GM19238 (cell line): ENCODE data around the gene PICALM.
A peak's percentile ranks its signal among the peaks of the same experiment; 100 is the strongest.
"Not testable (repeated sequence)": the region's sequence is repeated elsewhere in the genome, so short reads cannot be mapped to it uniquely, and the experiment has no call there.

ENCODE experiments used
- DNase-seq: peaks from one replicate; pipeline ENCODE4 v3.0.0; 2011; ENCODE audit warnings: low spot score; ENCODE audit not compliant: insufficient read length

Gene PICALM, protein sequence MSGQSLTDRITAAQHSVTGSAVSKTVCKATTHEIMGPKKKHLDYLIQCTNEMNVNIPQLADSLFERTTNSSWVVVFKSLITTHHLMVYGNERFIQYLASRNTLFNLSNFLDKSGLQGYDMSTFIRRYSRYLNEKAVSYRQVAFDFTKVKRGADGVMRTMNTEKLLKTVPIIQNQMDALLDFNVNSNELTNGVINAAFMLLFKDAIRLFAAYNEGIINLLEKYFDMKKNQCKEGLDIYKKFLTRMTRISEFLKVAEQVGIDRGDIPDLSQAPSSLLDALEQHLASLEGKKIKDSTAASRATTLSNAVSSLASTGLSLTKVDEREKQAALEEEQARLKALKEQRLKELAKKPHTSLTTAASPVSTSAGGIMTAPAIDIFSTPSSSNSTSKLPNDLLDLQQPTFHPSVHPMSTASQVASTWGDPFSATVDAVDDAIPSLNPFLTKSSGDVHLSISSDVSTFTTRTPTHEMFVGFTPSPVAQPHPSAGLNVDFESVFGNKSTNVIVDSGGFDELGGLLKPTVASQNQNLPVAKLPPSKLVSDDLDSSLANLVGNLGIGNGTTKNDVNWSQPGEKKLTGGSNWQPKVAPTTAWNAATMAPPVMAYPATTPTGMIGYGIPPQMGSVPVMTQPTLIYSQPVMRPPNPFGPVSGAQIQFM

DNA sequence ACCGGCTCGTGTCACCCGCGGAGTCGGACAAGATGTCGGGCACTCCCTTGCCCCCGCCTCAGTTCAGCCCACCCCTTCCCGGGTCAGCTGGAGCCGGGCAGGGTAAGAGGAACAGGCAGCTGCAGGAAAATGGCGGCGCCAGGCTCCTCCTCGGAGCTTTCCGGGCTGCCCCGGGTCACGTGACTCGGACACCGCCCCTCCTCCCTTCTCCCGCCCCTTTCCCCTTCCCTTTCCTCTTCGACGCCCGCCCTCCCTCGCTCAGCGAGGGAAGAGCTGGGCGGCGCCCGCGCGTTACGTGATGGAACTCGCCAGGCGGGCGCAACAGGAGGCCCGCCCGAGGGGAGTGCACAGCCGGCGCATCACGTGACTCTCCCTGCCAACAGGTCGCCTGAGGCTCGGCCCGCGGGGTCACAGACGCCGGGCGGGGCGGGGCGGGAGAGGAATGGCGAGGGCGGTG is at the start of gene PICALM:
Gene PICALM, minus strand, starts transcription at position 134 of the 457 bp plus-strand sequence. CDS start 304 bp downstream, outside the sequence.
- DNase-seq, result peak; percentile 83

DNA sequence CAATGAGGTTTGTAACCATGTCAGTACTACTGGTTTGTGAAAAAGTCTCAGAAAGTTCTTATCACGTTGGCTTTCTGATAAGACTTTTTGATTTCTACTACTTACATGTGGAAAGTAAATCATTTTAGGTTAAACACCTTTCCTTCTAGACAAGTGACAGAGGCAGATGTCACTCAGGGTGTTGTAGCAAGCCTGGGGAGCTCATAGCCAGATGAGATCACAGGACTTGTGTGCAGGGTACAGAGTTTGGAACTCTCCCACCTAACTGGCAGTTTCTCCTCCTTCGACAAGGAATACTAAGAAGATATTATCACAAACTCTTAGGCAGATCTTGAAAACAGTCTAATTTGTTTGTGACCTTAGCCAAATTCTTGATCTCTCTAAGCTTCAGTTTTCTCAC is 49.4 kb upstream of the PICALM start:
- DNase-seq, result no peak

DNA sequence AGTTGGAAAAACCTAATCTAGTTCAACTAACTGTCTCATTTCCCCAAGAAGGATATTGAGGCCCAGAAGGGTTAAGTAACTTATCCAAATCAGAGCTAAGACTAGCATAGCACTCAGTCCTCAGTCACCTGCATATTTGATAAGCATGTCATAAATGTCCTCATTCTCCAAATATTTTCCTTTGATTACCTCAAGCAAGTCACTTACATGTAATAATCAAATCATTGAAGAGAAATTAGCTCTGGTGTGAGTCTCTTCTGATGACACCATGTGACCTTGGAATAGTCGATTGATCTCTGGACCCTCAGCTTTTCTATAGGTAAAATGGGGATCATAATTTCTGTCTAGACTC is 48.8 kb upstream of the PICALM start:
- DNase-seq, result no peak

DNA sequence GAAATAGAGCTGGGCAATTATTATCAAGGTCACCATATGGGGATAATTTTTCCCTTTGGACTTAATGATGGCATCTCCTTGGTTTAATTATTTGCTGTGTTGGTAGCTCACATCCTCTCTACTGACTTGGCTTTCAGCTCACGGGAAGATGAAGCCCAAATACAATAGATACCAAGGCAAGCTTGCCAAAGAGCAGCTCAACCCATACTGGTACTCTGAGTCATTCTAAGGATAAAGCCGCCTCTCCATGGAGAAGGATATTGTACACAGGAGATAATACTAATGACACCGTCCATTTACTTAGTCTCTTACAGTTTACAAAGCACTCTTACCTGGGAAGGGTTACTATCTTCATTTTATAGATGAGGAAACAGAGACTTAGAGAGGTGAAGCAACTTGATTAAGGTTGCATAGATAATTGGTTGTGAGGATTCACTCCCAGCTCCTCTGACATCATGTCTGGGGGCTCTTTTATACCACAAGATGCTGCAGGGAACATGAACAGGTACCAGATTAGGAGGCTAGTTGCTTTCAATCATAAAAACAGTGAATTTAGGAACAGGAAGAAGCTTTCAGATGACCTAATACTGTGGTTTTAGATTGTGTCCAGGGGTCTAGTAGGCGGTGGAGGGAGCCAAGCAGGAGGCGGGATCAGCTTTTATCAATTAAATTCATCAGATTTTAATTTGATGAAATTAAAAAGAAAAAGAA is 48.3 kb upstream of the PICALM start:
- no peak for DNase-seq

DNA sequence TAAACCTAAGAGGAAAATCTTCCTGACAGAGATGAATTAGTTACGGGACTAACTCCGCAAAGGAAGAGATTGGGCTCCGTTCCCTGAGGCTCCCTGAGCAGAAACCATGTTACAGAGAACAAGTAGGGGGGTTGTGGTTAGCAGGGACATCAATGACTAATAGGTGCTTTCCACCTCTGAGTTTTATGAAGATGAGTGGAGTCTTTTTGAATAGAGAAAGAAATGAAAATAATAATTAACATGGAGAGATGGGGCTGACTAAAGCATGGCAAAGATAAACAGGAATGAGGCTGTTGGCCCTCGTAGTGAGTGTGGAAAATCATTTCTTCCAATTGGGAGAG is 47.5 kb upstream of the PICALM start:
- peak; percentile 54 for DNase-seq

DNA sequence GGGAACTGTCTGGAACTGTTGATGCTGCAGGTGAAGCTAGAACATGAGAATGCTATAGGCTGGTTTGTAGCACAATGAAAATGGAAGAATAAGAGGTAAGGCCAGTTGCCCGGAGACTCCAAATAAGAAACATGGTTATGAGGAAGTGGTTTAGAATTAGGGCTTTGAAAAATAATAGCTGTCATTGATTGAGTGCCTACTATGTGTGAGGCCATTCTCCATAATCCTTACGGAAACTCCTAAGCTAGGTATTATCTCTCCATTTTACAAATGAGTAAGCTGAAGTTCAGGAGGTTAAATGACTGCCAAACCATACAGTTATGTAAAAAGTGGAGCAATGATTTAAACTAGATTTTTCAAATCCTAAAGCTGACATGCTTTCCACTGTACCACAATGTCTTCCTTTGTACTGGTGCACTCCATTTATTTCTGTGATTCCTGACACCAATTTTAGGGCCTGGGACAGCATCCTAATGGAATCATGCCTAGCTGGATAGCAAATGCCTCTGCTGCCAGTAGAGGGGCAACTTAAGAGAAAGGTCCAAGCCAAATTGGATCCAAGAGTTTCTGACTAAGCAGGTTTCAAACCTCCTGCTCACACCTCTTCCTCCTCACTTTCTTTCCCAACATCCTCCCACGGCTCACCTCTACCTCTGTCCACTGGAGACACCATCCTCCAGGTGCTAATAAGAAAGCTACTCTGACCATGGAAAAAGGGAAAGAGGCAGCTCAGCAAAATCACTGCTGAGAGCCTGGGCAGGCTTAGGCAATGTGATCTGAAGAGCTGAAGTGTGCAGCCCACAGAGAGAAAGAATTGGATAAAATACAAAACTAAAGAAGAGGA is 46.9 kb upstream of the PICALM start:
- no peak for DNase-seq

DNA sequence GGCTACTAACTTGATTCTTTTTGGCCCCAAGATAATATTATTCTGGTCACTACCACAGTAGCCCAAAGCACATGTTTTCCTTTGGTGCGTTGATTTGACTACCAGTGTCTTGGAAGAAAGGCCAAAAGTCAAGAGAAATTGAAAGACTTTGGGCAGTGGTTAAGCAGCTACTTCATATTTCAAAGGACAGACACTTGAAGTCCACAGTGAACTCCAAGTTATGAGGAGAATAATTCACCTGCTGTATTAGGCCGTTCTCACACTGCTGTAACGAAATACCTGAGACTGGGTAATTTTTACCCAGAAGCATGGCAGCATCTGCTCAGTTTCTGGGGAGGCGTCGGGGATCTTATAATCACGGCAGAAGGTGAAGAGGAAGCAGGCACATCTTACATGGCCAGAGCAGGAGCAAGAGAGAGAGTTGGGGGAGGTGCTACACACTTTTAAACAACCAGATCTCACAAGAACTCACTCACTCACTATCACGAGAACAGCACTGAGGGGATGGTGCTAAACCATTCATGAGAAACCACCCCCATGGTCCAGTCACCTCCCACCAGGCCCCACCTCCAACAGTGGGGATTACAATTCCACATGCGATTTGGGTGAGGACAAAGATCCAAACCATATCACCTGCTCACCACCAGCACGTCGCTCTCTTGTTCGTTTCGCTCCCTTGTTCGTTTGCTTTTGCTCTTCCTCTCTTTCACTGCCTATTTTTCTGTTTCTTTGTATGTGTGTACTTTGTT is 40.2 kb upstream of the PICALM start:
- DNase-seq, result no peak

DNA sequence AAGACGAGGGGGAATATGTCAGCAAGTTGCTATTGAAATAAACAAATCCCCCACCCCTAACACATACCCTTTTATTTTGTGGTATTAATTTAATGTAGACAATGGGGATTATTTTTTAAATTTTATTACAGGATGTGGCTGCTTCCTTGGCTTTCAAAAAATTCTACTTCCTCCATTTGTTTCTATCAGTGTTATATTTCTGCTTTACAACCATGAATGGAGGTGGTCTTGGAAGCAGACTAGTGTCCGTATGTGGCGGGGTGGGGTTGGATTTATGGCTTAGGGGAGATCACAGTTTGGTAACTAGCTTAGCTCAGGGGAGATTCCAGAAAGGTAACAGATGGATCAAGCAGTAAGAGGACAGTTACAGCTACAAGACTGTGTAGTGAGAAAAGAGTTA is 39.3 kb upstream of the PICALM start:
- no peak for DNase-seq

DNA sequence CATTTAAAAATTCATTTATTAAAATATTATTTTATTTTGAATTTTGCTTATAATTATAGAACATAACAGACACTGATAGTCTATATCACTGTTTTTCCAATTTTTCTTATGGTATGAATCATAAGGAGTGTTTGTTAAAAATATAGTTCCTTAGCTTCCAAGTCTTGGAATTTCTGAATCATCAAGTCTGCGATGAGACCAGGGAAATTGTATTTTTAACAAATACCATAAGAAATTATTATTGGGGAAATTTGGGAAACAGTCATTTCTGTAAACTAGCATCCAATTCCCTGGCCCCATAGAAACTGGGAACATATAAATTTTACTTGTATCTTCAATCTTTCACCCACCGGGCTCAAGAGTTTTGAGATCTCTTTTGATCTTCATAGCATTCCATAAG is 38.0 kb upstream of the PICALM start:
- DNase-seq, result no peak

DNA sequence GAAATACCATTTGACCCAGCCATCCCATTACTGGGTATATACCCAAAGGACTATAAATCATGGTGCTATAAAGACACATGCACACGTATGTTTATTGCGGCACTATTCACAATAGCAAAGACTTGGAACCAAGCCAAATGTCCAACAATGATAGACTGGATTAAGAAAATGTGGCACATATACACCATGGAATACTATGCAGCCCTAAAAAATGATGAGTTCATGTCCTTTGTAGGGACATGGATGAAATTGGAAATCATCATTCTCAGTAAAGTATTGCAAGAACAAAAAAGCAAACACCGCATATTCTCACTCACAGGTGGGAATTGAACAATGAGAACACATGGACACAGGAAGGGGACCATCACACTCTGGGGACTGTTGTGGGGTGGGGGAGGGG is 37.1 kb upstream of the PICALM start:
- DNase-seq, result not testable (repeated sequence)

DNA sequence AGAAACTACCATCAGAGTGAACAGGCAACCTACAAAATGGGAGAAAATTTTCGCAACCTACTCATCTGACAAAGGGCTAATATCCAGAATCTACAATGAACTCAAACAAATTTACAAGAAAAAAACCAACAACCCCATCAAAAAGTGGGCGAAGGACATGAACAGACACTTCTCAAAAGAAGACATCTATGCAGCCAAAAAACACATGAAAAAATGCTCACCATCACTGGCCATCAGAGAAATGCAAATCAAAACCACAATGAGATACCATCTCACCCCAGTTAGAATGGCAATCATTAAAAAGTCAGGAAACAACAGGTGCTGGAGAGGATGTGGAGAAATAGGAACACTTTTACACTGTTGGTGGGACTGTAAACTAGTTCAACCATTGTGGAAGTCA is 36.7 kb upstream of the PICALM start:
- not testable (repeated sequence) for DNase-seq

DNA sequence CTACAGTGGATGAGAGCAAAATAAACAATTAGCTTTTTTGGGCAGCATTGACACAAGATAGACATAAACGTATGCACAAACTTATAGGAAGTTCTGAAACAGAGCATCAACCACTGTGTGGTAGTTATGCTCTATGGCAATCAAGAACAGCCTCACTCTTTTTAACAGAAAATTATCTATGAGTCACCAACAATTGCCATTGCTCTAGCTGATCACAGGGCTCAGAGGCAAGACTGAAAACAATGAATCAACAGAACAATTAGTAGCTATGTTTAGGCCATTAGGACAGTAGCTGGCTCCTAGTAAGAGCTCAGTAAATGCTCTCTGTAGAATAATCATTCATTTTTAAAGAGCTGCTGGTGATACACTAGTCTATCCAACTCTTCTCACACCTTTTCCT is 34.9 kb upstream of the PICALM start:
- no peak for DNase-seq

DNA sequence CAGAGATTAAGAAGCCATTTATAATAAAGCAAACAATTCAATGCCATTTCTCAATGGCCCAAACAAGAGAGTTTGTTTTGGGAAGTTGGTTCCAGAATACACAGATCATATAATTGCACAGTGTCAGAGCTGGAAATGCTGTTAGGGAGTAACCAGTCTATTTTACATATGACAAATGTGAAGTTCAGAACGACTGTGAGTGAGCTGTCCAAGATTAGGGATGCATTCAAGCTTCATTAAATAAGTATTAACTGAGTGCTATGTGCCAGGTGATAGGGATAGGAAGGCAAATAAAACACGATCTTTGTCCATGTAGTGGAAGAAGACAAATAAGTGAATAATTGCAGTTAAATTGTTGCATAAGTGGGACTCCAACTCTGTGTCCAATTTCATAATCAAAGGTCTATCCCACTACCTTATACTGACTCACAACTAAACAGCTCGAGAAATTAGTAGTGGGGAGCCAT is 33.1 kb upstream of the PICALM start:
- DNase-seq, result no peak

DNA sequence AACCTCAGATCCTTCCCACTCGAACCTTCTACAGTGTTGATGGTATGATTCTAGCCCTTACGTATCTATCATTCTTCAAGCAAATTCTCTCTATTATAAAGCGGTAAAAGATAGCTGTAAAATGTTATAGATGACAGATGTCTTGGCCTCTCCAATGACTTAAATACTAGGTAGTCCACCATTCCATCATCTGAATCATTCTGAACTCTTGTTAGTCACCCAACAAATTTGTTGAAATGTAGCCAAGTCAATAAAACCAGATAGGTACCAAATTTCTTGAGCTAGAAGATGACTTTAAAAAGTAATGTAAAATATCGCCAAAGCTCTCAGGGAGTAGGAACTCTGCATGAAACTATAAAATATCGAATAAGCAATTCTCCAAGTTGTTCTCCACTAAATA is 32.6 kb upstream of the PICALM start:
- no peak for DNase-seq

DNA sequence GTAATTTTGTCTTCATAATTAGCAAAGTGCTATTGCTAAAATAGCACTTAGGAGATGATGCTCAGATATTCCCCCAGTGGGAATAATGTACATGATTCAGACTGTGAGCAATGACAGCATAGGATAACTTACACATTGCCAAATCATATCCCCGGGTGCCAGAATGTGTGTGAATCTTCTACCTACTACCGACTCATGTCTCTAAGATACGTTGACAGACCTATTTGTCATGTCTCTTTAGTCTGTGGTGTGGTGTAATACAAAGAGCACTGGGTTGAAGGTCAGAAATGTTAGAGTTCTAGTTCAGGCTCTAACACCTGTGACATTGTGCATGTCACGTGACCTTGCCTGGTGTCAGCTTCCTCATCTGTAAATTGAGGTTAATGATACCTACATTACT is 31.0 kb upstream of the PICALM start:
- DNase-seq, result no peak

DNA sequence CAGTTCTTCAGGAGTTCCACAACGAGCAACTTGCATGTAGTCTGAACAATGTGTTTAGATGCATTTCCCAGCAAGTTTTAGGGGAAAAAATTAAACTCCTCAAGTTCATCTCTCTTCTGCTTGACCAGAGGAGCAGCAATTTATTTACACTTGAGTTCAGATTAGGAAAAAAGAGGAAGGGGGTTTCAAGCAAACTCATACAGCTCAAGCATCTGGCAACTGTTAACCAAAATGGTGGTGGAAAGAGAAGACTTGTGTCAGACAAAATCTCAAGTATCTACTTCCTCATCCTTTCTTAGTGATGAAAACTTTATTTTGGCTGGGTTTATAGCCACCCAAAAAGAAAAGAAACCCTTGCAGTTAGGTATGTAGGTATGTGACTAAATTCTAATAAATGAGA is 29.1 kb upstream of the PICALM start:
- no peak for DNase-seq

DNA sequence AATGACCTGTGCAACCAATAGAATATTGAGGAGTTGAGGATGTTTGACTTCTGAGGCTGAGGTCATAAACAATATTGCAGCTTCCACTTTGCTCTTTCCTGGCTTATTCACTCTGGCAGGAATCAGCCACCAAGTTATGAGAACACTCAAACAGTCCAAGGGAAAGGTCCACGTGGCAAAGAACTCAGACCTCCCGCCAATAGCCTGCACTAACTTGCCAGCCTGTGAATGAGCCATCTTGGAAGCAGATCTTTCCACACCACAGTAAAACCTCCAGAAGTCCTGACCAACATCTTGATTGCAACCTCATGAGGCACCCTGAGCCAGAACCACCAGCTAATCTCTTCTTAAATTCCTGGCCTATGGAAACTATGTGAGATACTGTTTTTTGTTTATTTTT is 22.7 kb upstream of the PICALM start:
- no peak for DNase-seq

DNA sequence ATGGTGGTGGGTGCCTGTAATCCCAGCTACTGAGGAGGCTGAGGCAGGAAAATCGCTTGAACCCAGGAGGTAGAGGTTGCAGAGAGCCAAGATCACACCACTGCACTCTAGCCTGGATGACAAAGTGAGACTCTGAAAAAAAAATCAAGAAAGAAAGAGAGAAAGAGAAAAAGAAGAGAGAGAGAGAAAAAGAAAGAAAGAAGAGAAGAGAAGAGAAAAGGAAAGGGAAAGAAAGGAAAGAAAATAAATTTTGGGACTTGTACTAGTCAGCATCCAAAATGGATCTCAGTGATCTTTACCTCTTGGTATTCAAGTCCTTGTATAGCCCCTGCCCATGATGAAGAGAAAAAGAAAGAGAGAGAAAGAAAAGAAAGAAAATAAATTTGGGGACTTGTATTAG is 22.2 kb upstream of the PICALM start:
- no peak for DNase-seq

DNA sequence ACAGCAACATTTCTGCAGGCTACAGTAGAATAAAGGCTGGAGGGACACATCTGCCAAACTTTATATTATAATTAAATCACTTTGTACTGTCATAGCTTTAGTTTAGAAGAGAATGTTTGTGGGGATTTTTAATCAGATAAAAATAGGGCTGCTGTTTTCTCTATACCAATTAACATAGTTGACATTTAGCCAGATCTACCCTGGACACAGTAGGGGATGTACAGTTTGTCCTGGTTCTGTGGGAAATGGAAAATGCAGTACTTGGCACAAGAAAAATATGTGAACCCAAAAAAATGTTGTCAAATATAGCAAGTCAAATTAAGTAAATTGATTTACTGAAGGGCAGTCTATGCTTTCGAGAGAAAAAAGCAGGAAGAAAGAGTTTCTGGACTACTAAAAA is 20.8 kb upstream of the PICALM start:
- DNase-seq, result no peak

DNA sequence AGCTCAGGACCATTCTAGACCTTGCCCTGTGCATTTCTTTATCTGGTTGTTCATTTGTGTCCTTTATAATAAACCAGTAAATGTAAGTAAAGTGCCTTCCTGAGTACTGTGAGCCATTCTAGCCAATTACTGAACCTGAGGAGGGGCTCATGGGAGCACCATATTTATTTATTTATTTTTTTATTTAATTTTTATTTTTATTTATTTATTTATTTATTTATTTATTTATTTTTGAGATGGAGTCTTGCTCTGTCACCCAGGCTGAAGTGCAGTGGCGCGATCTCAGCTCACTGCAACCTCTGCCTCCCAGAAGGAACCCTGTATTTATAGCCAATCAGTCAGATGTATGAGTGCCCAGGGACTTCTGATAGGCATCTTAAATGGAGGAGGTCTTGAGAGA is 18.8 kb upstream of the PICALM start:
- not testable (repeated sequence) for DNase-seq

DNA sequence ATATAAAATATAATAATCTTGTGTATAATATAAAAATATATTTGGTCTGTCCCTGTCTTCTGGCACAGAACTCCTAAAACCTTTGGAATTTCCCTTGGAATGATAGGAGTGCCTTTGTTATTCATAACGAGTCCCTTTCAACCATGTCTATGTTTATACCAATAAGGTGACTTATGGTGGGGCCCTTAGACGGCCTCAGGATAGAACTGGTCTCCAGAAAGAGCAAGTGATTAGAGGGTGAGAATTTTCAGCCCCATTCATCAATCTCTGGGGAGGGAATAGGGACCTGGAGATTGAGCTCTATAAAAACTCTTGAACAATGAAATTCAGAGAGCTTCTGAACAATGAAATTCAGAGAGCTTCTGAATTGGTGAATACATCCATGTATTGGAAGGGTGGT is 18.4 kb upstream of the PICALM start:
- DNase-seq, result no peak
